ENCODE results near the gene HSD17B8. TPM values are rescaled to one million over a fixed set of nuclear protein-coding genes. Genes with fewer than 3 reads are reported as not detected.

HSD17B8 gene
- total RNA-seq, 1 donor from 2014 or later: 9.7 TPM

GRCh38 chr6:33192671-33193602 lies 11.5 kb upstream of the HSD17B8 start:
- peak; percentile 36 for DNase-seq

GRCh38 chr6:33193619-33194018 lies 10.8 kb upstream of the HSD17B8 start:
- no peak for DNase-seq

- DNase-seq: no peak
These were observed 9.9 kb upstream of the HSD17B8 start for GRCh38 chr6:33194431-33194979.

- no peak for DNase-seq
These were observed 8.9 kb upstream of the HSD17B8 start for GRCh38 chr6:33195304-33196165.

- peak; percentile 80 for DNase-seq
These were observed 6.9 kb upstream of the HSD17B8 start for GRCh38 chr6:33197431-33198048.

DNA sequence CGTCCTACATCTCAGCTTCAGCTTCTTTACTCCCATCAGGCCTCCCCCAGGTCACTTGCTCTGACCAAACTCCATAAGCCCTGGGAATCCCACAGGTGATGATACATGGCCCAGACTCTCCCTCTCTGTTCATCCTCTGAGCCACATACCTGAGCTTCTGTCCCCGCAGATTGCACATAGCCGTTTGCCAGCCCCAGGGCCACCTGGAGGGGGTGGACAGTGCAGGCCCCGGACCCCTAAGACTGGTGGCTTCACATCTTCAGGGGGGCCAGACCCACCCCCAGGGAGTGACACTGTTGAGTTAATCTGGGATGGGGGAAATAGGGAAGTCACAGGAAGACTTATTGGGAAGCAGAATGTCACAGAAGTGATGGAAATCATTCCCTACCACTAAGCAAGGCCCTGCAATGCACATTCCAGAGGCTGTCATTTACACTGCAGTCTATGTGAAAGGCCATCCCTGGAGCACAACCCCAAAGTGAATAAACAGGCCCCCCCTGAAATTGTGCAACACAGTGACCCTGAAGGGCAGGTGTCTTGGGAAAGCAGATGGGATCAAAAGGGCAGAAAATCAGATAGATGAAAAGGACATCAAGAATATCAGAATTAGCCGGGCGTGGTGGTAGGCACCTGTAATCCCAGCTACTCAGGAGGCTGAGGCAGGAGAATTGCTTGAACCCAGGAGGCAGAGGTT lies 6.1 kb upstream of the HSD17B8 start:
- DNase-seq: no peak

DNA sequence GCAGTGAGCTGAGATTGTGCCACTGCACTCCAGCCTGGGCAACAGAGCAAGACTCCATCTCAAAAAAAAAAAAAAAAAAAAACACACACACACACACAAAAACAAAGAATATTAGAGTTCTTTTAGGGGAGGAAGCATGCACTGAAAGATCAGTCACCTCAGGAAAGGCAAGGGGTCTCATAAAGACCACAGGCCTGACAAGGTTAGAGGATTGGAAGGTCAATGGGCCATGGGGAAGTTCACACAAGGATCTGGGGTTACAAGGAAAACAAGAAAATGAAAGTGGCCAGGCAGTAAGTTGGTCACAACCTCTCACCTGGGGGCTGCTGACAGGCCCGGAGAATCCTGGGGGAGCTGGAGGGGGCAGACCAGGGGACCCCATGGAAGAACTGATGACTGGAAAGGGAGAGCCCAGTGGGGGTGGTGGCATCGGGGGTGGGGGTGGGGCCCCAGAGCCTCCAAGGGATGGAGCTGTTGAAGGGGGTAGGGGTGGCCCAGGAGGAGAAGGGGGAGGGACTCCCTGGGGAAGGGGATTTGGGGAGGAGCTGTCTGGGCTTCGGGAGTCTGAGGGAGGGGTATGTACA lies 5.5 kb upstream of the HSD17B8 start:
- no peak for DNase-seq

GRCh38 chr6:33199687-33200218 lies 4.7 kb upstream of the HSD17B8 start:
- peak; percentile 58 for DNase-seq

- DNase-seq: peak; percentile 100
These were observed 4.0 kb upstream of the HSD17B8 start, which contains the start of the genes RXRB and SLC39A7 for GRCh38 chr6:33200219-33201146. Gene RXRB (minus strand): TSS chr6:33200665. CDS start chr6:33200476, 189 bp downstream. Gene SLC39A7 (plus strand): TSS chr6:33200867. CDS start chr6:33201246, 379 bp downstream.

DNA sequence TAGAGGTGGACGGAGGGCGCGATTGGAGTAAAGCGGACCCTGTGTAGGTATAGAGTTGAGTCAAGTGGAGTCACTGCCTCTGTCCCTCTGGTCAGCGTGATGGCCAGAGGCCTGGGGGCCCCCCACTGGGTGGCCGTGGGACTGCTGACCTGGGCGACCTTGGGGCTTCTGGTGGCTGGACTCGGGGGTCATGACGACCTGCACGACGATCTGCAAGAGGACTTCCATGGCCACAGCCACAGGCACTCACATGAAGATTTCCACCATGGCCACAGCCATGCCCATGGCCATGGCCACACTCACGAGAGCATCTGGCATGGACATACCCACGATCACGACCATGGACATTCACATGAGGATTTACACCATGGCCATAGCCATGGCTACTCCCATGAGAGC lies 3.3 kb upstream of the HSD17B8 start:
- DNase-seq: no peak

DNA sequence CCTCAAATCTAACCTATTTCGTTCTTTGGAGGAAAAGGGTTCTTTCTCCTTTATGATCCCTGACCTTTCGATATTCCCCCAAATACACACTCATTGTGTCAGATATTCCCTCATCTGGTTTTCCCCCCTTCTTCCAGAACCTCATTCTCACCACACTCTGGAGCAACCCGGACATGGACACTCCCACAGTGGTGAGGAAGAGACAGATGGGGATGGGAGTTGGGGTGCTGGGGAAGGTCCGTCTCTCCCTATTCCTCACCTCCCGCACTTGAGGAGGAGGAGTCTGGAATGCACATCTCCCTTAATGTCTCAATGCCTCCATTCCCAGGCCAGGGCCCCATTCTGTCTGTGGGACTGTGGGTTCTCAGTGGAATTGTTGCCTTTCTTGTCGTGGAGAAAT lies 2.5 kb upstream of the HSD17B8 start:
- no peak for DNase-seq

DNA sequence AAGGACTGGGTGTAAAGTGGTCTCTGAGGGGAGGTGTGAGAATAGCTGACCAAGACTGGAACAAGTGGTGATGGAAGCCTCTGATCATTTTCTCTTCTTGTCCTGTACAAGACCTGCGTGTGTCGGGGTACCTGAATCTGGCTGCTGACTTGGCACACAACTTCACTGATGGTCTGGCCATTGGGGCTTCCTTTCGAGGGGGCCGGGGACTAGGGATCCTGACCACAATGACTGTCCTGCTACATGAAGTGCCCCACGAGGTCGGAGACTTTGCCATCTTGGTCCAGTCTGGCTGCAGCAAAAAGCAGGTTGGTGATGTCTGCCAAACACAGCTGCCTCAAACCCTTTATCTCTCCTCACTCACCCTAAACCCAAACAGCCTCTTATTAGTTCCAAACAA lies 1.7 kb upstream of the HSD17B8 start:
- DNase-seq: no peak

DNA sequence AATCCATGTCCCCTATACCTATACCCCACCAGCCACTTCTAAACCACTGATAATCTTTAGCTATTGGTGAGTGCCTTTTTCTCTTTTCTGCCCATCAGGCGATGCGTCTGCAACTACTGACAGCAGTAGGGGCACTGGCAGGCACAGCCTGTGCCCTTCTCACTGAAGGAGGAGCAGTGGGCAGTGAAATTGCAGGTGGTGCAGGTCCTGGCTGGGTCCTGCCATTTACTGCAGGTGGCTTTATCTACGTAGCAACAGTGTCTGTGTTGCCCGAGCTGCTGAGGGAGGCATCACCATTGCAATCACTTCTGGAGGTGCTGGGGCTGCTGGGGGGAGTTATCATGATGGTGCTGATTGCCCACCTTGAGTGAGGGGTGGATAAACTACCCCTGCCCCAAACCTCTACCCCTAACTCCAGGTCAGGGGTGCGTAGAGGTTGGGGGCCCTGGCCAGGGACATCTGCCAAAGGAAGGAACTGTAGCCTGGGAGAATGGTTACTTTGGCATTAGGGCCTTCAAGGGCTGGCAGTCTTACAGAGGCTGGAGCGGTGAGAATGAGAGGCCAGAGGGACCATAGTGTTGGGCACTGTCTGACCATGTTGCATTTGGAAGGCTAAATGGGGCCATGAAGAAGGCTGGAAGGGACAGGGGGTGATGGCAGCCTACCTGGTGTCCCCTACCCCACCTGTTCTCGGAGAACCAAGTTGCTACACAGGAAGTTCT lies 851 bp upstream of the HSD17B8 start:
- DNase-seq: no peak

- no peak for DNase-seq
These were observed 365 bp upstream of the HSD17B8 start for GRCh38 chr6:33204165-33204414.

DNA sequence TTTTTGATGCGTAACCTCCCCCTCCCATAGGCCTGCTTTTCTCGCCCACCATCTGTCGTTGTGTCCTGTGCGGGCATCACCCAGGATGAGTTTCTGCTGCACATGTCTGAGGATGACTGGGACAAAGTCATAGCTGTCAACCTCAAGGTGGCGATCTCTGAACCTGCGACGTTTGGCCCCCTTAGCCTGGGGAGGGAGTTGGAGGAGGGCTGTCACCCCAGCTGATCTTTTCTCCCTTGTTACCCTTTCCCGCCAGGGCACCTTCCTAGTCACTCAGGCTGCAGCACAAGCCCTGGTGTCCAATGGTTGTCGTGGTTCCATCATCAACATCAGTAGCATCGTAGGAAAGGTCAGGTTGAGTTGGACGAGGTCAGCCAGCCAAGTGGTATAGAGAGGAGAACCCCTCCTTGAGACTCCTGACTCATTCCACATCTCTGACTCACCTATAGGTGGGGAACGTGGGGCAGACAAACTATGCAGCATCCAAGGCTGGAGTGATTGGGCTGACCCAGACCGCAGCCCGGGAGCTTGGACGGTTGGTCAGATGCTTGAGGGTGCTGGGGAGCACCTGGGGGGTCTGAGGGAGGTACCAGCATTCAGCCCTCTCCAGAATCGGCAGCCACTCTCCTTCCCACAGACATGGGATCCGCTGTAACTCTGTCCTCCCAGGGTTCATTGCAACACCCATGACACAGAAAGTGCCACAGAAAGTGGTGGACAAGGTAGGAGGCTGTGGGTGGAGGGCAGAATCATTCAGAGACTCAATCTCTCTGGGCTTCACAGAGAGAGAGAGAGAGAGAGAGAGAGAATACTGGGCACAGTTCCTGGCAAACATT lies 954 bp downstream of the HSD17B8 start:
- DNase-seq: no peak

DNA sequence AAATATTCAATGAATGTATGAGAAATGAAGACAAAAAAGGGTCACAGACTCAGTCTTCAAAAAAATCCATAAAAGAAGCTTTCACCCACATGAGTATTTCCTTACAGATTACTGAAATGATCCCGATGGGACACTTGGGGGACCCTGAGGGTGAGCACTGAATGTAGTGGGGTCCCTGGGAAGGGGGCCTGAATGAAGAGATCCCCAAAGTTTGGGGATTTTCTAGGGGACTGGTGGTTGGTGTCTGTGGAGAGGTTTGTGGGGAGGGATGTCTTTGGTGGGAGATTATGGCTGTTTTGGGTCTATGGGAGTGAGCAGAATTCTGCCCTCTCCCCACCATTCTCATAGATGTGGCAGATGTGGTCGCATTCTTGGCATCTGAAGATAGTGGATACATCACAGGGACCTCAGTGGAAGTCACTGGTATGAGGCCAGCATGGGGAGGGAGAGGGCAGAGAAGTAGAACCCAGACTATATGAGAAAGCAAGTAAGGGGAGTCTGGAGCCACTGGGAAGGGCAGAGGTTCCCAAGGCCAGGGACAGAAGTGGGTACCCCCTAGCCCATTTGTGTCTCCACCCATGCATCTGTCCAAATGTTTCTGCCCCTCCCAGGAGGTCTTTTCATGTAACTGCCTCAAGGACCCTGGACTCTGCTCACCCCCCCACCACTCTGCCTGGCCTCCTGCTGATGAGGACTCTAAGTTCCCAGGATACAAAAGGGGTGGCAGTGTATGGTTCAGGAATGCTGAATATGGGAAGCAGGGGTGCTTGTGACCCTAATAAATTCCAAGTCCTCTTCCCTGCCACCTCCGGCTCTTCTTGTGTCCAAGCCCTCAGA lies 1.8 kb downstream of the HSD17B8 start:
- DNase-seq: no peak

GRCh38 chr6:33206864-33207551 lies 2.6 kb downstream of the HSD17B8 start:
- peak; percentile 56 for DNase-seq
